ENCODE results near the gene MINDY4. TPM values are rescaled to one million over a fixed set of nuclear protein-coding genes. Genes with fewer than 3 reads are reported as not detected.

Gene MINDY4
- total RNA-seq, 2 donors from 2014 or later, result 5.4 to 8.8 TPM

- no peaks in the 10 kb centered on the region for H3K27me3 ChIP-seq
- H3K27ac ChIP-seq, result peak overlapping the region; percentile 17 to 19
- H3K9me3 ChIP-seq, result no peaks in the 10 kb centered on the region
- H3K36me3 ChIP-seq, result no peaks in the 10 kb centered on the region
- H3K4me1 ChIP-seq, result peaks cover 0 to 81% of the 10 kb centered on the region in 2 donors
- no peak for DNase-seq (ENCODE audit: low spot score)
- no peak overlapping the region for H3K4me3 ChIP-seq
- TF ChIP-seq, protein P1, sequence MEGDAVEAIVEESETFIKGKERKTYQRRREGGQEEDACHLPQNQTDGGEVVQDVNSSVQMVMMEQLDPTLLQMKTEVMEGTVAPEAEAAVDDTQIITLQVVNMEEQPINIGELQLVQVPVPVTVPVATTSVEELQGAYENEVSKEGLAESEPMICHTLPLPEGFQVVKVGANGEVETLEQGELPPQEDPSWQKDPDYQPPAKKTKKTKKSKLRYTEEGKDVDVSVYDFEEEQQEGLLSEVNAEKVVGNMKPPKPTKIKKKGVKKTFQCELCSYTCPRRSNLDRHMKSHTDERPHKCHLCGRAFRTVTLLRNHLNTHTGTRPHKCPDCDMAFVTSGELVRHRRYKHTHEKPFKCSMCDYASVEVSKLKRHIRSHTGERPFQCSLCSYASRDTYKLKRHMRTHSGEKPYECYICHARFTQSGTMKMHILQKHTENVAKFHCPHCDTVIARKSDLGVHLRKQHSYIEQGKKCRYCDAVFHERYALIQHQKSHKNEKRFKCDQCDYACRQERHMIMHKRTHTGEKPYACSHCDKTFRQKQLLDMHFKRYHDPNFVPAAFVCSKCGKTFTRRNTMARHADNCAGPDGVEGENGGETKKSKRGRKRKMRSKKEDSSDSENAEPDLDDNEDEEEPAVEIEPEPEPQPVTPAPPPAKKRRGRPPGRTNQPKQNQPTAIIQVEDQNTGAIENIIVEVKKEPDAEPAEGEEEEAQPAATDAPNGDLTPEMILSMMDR (IDR thresholded peaks at IDR 0.05), result no peak
Observed at GRCh38 chr7:30799976-30800661, 28.9 kb downstream of the MINDY4 start.

- DNase-seq (ENCODE audit: low spot score), result peak; percentile 82
- TF ChIP-seq, protein P1 (IDR thresholded peaks at IDR 0.05), result peak; percentile 50 to 84
- H3K4me3 ChIP-seq, result no peak overlapping the region
- no peaks in the 10 kb centered on the region for H3K9me3 ChIP-seq
- no peaks in the 10 kb centered on the region for H3K36me3 ChIP-seq
- H3K27me3 ChIP-seq, result no peaks in the 10 kb centered on the region
- no peak overlapping the region for H3K27ac ChIP-seq
- H3K4me1 ChIP-seq, result peaks cover 0 to 81% of the 10 kb centered on the region in 2 donors
Observed at GRCh38 chr7:30800785-30801252, 29.6 kb downstream of the MINDY4 start.

- H3K9me3 ChIP-seq, result no peaks in the 10 kb centered on the region
- H3K36me3 ChIP-seq, result no peaks in the 10 kb centered on the region
- no peaks in the 10 kb centered on the region for H3K27me3 ChIP-seq
- DNase-seq (ENCODE audit: low spot score), result no peak
- TF ChIP-seq, protein P1 (IDR thresholded peaks at IDR 0.05), result no peak
- no peak overlapping the region for H3K27ac ChIP-seq
- peaks cover 0 to 63% of the 10 kb centered on the region in 2 donors for H3K4me1 ChIP-seq
- no peak overlapping the region for H3K4me3 ChIP-seq
Observed at GRCh38 chr7:30802812-30803211, 31.6 kb downstream of the MINDY4 start.

GRCh38 chr7:30804078-30804661, 33.0 kb downstream of the MINDY4 start:
- no peak for DNase-seq (ENCODE audit: low spot score)
- peak overlapping the region in 1 of 2 donors; percentile 18 for H3K27ac ChIP-seq
- H3K36me3 ChIP-seq, result no peaks in the 10 kb centered on the region
- H3K4me3 ChIP-seq, result no peak overlapping the region
- TF ChIP-seq, protein P1 (IDR thresholded peaks at IDR 0.05), result no peak
- H3K4me1 ChIP-seq, result peaks cover 0 to 56% of the 10 kb centered on the region in 2 donors
- no peaks in the 10 kb centered on the region for H3K9me3 ChIP-seq
- no peaks in the 10 kb centered on the region for H3K27me3 ChIP-seq

DNA sequence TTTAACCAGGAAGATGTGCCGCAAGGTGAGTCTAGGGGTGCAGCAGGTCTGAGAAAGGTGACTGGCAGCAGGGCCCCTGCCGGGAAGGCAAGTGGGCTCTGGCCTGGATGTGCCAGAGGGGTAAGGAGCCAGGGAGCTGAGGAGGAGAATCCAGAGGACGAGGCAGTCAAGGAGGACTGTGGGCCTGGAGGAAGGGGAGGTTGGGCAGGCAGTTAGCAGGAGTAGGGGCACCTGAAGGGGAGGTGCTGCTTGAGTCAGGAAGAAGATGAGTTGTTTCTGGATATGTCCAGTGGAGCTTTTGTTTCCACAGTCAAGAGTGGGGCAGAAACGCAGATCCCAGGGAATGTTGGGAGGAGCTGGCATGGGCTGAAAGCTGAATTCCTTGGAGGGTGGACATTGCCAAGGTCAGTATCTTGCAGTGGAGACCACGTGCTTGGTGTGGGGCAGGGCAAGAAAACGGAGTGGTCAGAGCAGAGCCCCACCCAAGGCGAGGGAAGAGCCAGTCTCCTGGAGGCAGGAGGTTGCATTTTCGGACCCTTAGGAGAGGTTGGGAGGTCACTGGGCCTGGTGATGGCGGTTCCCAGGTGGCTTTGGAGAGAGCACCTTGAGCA, 34.0 kb downstream of the MINDY4 start:
- Histone ChIP-seq H3K27me3 (no peaks in the 10 kb centered on the region), H3K4me3 (no peak overlapping the region), H3K36me3 (no peaks in the 10 kb centered on the region), H3K4me1 (peaks cover 0 to 46% of the 10 kb centered on the region in 2 donors), H3K27ac (no peak overlapping the region), H3K9me3 (no peaks in the 10 kb centered on the region)
- DNase-seq (ENCODE audit: low spot score), result peak; percentile 56
- TF ChIP-seq, protein P1 (IDR thresholded peaks at IDR 0.05), result no peak

Data from right atrium auricular region (tissue), 2 donors.